Gastrocnemius medialis (tissue), 4 donors: ENCODE results near the gene FBXO24.

Source experiments
- CTCF ChIP-seq, 5 experiments: fragments of 450-650 bp in 3 of 5; fragments of 200-600 bp in 2 of 5; sonication (generic) in 2 of 5; IDR thresholded peaks in 4 of 5; conservative IDR thresholded peaks in 1 of 5; 1 replicate in 4 of 5; 2 replicates in 1 of 5; pipeline ENCODE4 v1.5.1; 2016 to 2019; ENCODE audit warnings: antibody characterized with exemption in 5 of 5, mild to moderate bottlenecking in 3 of 5, moderate library complexity in 3 of 5
- POLR2A ChIP-seq, 2 donors: fragments of 450-650 bp; IDR thresholded peaks; one replicate each; pipeline ENCODE4 v1.6.1; 2017; ENCODE audit warnings: antibody characterized with exemption in 2 of 2, mild to moderate bottlenecking in 2 of 2, moderate library complexity in 2 of 2

GRCh38 chr7:100539436-100540006, 46.6 kb upstream of the FBXO24 start:
- no peak for TF ChIP-seq CTCF (IDR thresholded peaks at IDR 0.05 in 4 of 5, conservative IDR thresholded peaks at IDR 0.05 in 1 of 5)
- TF ChIP-seq POLR2A (IDR thresholded peaks at IDR 0.05) = no peak
